Mononuclear cell (primary cell): ENCODE data around the gene EIF1. TPM values are rescaled to one million over a fixed set of nuclear protein-coding genes. Genes with fewer than 3 reads are reported as not detected.

Experiments
- total RNA-seq: library from RNA; depleted of rRNA; stranded (reverse); fragments of >200 nt; gene quantifications from one replicate; pipeline ENCODE4 v1.2.3, GENCODE V29; 2012

The EIF1 gene
- total RNA-seq, 1 donor = 719 TPM

Other genes with a start within 250 kb of the EIF1 start
- gene KRT38, start 247.9 kb upstream of the EIF1 start, total RNA-seq = not detected
- not detected for gene KRT32, start 221.5 kb upstream of the EIF1 start, total RNA-seq
- not detected for gene KRT35, start 207.7 kb upstream of the EIF1 start, total RNA-seq
- gene KRT36, start 199.0 kb upstream of the EIF1 start, total RNA-seq = not detected
- 0.73 TPM for gene KRT13, start 183.3 kb upstream of the EIF1 start, total RNA-seq
- not detected for gene KRT15, start 170.0 kb upstream of the EIF1 start, total RNA-seq
- gene KRT19, start 160.6 kb upstream of the EIF1 start, total RNA-seq = 0.21 TPM
- gene KRT9, start 116.8 kb upstream of the EIF1 start, total RNA-seq = 0.10 TPM
- gene KRT14, start 102.0 kb upstream of the EIF1 start, total RNA-seq = not detected
- not detected for gene KRT16, start 76.1 kb upstream of the EIF1 start, total RNA-seq
- gene KRT17, start 64.3 kb upstream of the EIF1 start, total RNA-seq = 0.42 TPM
- gene GAST, start 23.4 kb downstream of the EIF1 start, total RNA-seq = not detected
- not detected for gene HAP1, start 45.8 kb downstream of the EIF1 start, total RNA-seq
- 40.5 TPM for gene JUP, start 97.8 kb downstream of the EIF1 start, total RNA-seq
- gene P3H4, start 123.1 kb downstream of the EIF1 start, total RNA-seq = 0.94 TPM
- 0.21 TPM for gene FKBP10, start 124.1 kb downstream of the EIF1 start, total RNA-seq
- 30.5 TPM for gene NT5C3B, start 147.3 kb downstream of the EIF1 start, total RNA-seq
- gene KLHL10, start 148.9 kb downstream of the EIF1 start, total RNA-seq = not detected
- 60.7 TPM for gene KLHL11, start 176.5 kb downstream of the EIF1 start, total RNA-seq
- gene ACLY, start 230.1 kb downstream of the EIF1 start, total RNA-seq = 23.8 TPM
- gene ODAD4, start 241.7 kb downstream of the EIF1 start, total RNA-seq = not detected